Activated CD4-positive, alpha-beta T cell treated with anti-CD3 and anti-CD28 coated beads, Interleukin-2, amount 10 ng/mL, durations not matched to agents 24 days and 14 days (primary cell): ENCODE data around the gene UST. TPM values are rescaled to one million over a fixed set of nuclear protein-coding genes. Genes with fewer than 3 reads are reported as not detected.
"Not testable (repeated sequence)": the region's sequence is repeated elsewhere in the genome, so short reads cannot be mapped to it uniquely, and the experiment has no call there.

ENCODE experiments used
- DNase-seq: peaks from one replicate; pipeline ENCODE4 v3.0.0; 2022
- H3K27ac Mint-ChIP-seq: one replicate; pipeline ENCODE4 v1.8.0; 2022; ENCODE audit warnings: mild to moderate bottlenecking, mixed read lengths
- H3K27me3 Mint-ChIP-seq: one replicate; pipeline ENCODE4 v1.8.0; 2022; ENCODE audit warnings: mixed read lengths
- H3K36me3 Mint-ChIP-seq: one replicate; pipeline ENCODE4 v1.8.0; 2022; ENCODE audit warnings: low read depth, mild to moderate bottlenecking, mixed read lengths
- H3K4me1 Mint-ChIP-seq: one replicate; pipeline ENCODE4 v1.8.0; 2021; ENCODE audit warnings: mixed read lengths
- H3K4me3 Mint-ChIP-seq: one replicate; pipeline ENCODE4 v1.8.0; 2022; ENCODE audit warnings: mild to moderate bottlenecking, moderate library complexity, mixed read lengths
- H3K9me3 Mint-ChIP-seq: one replicate; pipeline ENCODE4 v1.8.0; 2021; ENCODE audit warnings: mixed read lengths
- intact Hi-C: fragments of 100-400 bp; cut with micrococcal nuclease; formaldehyde crosslinking; loops from one replicate; pipeline ENCODE4 v1.15.1; 2023
- total RNA-seq: library from RNA; stranded (reverse); gene quantifications from 2 replicates; pipeline ENCODE4 v1.2.3, GENCODE V29; 2022

Gene UST
- total RNA-seq, 1 donor from 2014 or later: 0.70 TPM

GRCh38 chr6:148831064-148831463 is 84.2 kb downstream of the UST start:
- DNase-seq: no peak
- H3K9me3 Mint-ChIP-seq: no peaks in the 10 kb centered on the region
- H3K4me1 Mint-ChIP-seq: peaks cover 7% of the 10 kb centered on the region
- peaks cover 16% of the 10 kb centered on the region for H3K27me3 Mint-ChIP-seq
- intact Hi-C loops: loop anchor here (5.0 kb wide), 1 partner anchor 69 kb away; no protein-coding TSS in a partner anchor
- no peaks in the 10 kb centered on the region for H3K36me3 Mint-ChIP-seq
- H3K27ac Mint-ChIP-seq: no peak overlapping the region
- H3K4me3 Mint-ChIP-seq: no peak overlapping the region

- Mint-ChIP-seq H3K4me3 (no peak overlapping the region), H3K27ac (no peak overlapping the region)
- intact Hi-C loops: loop anchor here (5.0 kb wide), 1 partner anchor 69 kb away; no protein-coding TSS in a partner anchor
Observed at GRCh38 chr6:148831531-148831930, 84.7 kb downstream of the UST start.

GRCh38 chr6:148835920-148836441 is 89.2 kb downstream of the UST start:
- H3K9me3 Mint-ChIP-seq: no peaks in the 10 kb centered on the region
- H3K27ac Mint-ChIP-seq: peak overlapping the region; percentile 71
- no peaks in the 10 kb centered on the region for H3K36me3 Mint-ChIP-seq
- peaks cover 2% of the 10 kb centered on the region for H3K4me1 Mint-ChIP-seq
- H3K27me3 Mint-ChIP-seq: peaks cover 12% of the 10 kb centered on the region
- DNase-seq: no peak
- intact Hi-C loops: no loop called here
- no peak overlapping the region for H3K4me3 Mint-ChIP-seq

More at GRCh38 chr6:148831531-148831930, 84.7 kb downstream of the UST start:
- Mint-ChIP-seq H3K27me3 (peaks cover 16% of the 10 kb centered on the region), H3K36me3 (no peaks in the 10 kb centered on the region), H3K9me3 (no peaks in the 10 kb centered on the region), H3K4me1 (peaks cover 7% of the 10 kb centered on the region)
- DNase-seq: no peak

- Mint-ChIP-seq H3K4me1 (peaks cover 2% of the 10 kb centered on the region), H3K27ac (no peak overlapping the region), H3K9me3 (no peaks in the 10 kb centered on the region), H3K27me3 (peaks cover 12% of the 10 kb centered on the region), H3K36me3 (no peaks in the 10 kb centered on the region), H3K4me3 (no peak overlapping the region)
- intact Hi-C loops: no loop called here
- DNase-seq: no peak
Observed at GRCh38 chr6:148836751-148837150, 89.9 kb downstream of the UST start.

GRCh38 chr6:148837941-148838340 is 91.1 kb downstream of the UST start:
- Mint-ChIP-seq H3K27me3 (peaks cover 7% of the 10 kb centered on the region), H3K4me1 (peaks cover 2% of the 10 kb centered on the region), H3K9me3 (no peaks in the 10 kb centered on the region), H3K4me3 (no peak overlapping the region), H3K27ac (no peak overlapping the region), H3K36me3 (no peaks in the 10 kb centered on the region)
- no peak for DNase-seq
- intact Hi-C loops: no loop called here

- Mint-ChIP-seq H3K27me3 (no peaks in the 10 kb centered on the region), H3K36me3 (no peaks in the 10 kb centered on the region), H3K27ac (no peak overlapping the region), H3K9me3 (no peaks in the 10 kb centered on the region), H3K4me1 (peaks cover 2% of the 10 kb centered on the region), H3K4me3 (no peak overlapping the region)
- DNase-seq: no peak
- intact Hi-C loops: no loop called here
Observed at GRCh38 chr6:148839044-148839443, 92.2 kb downstream of the UST start.

GRCh38 chr6:148840256-148840655 is 93.4 kb downstream of the UST start:
- no peak for DNase-seq
- H3K4me1 Mint-ChIP-seq: peaks cover 2% of the 10 kb centered on the region
- no peaks in the 10 kb centered on the region for H3K36me3 Mint-ChIP-seq
- no peak overlapping the region for H3K4me3 Mint-ChIP-seq
- no peaks in the 10 kb centered on the region for H3K27me3 Mint-ChIP-seq
- no peak overlapping the region for H3K27ac Mint-ChIP-seq
- intact Hi-C loops: no loop called here
- no peaks in the 10 kb centered on the region for H3K9me3 Mint-ChIP-seq

GRCh38 chr6:148842296-148843019 is 95.6 kb downstream of the UST start:
- Mint-ChIP-seq H3K4me1 (no peaks in the 10 kb centered on the region), H3K27ac (no peak overlapping the region), H3K9me3 (no peaks in the 10 kb centered on the region), H3K27me3 (no peaks in the 10 kb centered on the region), H3K4me3 (no peak overlapping the region), H3K36me3 (no peaks in the 10 kb centered on the region)
- no peak for DNase-seq
- intact Hi-C loops: no loop called here

- Mint-ChIP-seq H3K4me3 (no peak overlapping the region), H3K4me1 (no peaks in the 10 kb centered on the region)
Observed at GRCh38 chr6:148845464-148845863, 98.6 kb downstream of the UST start.

GRCh38 chr6:148846778-148847761 is 100.2 kb downstream of the UST start:
- Mint-ChIP-seq H3K27me3 (no peaks in the 10 kb centered on the region), H3K4me3 (no peak overlapping the region), H3K36me3 (no peaks in the 10 kb centered on the region), H3K9me3 (no peaks in the 10 kb centered on the region), H3K4me1 (no peaks in the 10 kb centered on the region), H3K27ac (no peak overlapping the region)
- DNase-seq: no peak
- intact Hi-C loops: no loop called here

More at GRCh38 chr6:148845464-148845863, 98.6 kb downstream of the UST start:
- Mint-ChIP-seq H3K27ac (no peak overlapping the region), H3K27me3 (no peaks in the 10 kb centered on the region), H3K9me3 (no peaks in the 10 kb centered on the region), H3K36me3 (no peaks in the 10 kb centered on the region)
- DNase-seq: no peak
- intact Hi-C loops: no loop called here

GRCh38 chr6:148848915-148849314 is 102.1 kb downstream of the UST start:
- H3K4me3 Mint-ChIP-seq: no peak overlapping the region
- DNase-seq: no peak
- intact Hi-C loops: no loop called here

GRCh38 chr6:148849449-148849848 is 102.6 kb downstream of the UST start:
- intact Hi-C loops, H3K4me1 Mint-ChIP-seq, H3K9me3 Mint-ChIP-seq, H3K27me3 Mint-ChIP-seq, H3K4me3 Mint-ChIP-seq, H3K36me3 Mint-ChIP-seq, H3K27ac Mint-ChIP-seq, DNase-seq: not testable (repeated sequence)

More at GRCh38 chr6:148848915-148849314, 102.1 kb downstream of the UST start:
- no peak overlapping the region for H3K27ac Mint-ChIP-seq
- H3K4me1 Mint-ChIP-seq: no peaks in the 10 kb centered on the region
- H3K27me3 Mint-ChIP-seq: peaks cover 3% of the 10 kb centered on the region
- H3K9me3 Mint-ChIP-seq: no peaks in the 10 kb centered on the region
- no peaks in the 10 kb centered on the region for H3K36me3 Mint-ChIP-seq

GRCh38 chr6:148850964-148851363 is 104.1 kb downstream of the UST start:
- H3K9me3 Mint-ChIP-seq: no peaks in the 10 kb centered on the region
- DNase-seq: no peak
- no peak overlapping the region for H3K4me3 Mint-ChIP-seq
- H3K27ac Mint-ChIP-seq: no peak overlapping the region
- peaks cover 11% of the 10 kb centered on the region for H3K27me3 Mint-ChIP-seq
- intact Hi-C loops: no loop called here
- no peaks in the 10 kb centered on the region for H3K36me3 Mint-ChIP-seq
- no peaks in the 10 kb centered on the region for H3K4me1 Mint-ChIP-seq
